Gastrocnemius medialis (tissue), 4 donors: Measurements from ENCODE around the gene PYGB. TPM values are rescaled to one million over a fixed set of nuclear protein-coding genes. Genes with fewer than 3 reads are reported as not detected.
A peak's percentile ranks its signal among the peaks of the same experiment; 100 is the strongest.

Source experiments
- ATAC-seq, 2 donors: fragments of 150-250 bp; one replicate each; pipeline ENCODE4 v1.9.1; 2016
- DNase-seq, 2 donors: peaks; one replicate each; pipeline ENCODE4 v3.0.0-alpha.2; 2019
- H3K27ac ChIP-seq, 4 donors: fragments of 200-600 bp; sonication (generic); 1 replicate in 1 of 4; 2 replicates in 3 of 4; pipeline ENCODE4 v1.5.1; 2016 to 2018; ENCODE audit warnings: mild to moderate bottlenecking in 2 of 4, moderate library complexity in 1 of 4
- H3K27me3 ChIP-seq, 3 donors: fragments of 200-600 bp; sonication (generic) in 2 of 3; 1 replicate in 1 of 3; 2 replicates in 2 of 3; pipeline versions ENCODE4 v1.5.1 to v1.6.0; 2016 to 2019; ENCODE audit warnings: mild to moderate bottlenecking in 1 of 3, moderate library complexity in 1 of 3
- H3K36me3 ChIP-seq, 2 donors: fragments of 200-600 bp; sonication (generic) in 1 of 2; one replicate each; pipeline ENCODE4 v1.5.1; 2017 to 2018
- H3K4me1 ChIP-seq, 2 donors: fragments of 200-600 bp; sonication (generic) in 1 of 2; one replicate each; pipeline ENCODE4 v1.5.1; 2016 to 2017; ENCODE audit warnings: mild to moderate bottlenecking in 2 of 2
- H3K4me3 ChIP-seq, 4 donors: fragments of 200-600 bp; sonication (generic) in 3 of 4; 1 replicate in 1 of 4; 2 replicates in 3 of 4; pipeline ENCODE4 v1.5.1; 2016 to 2019; ENCODE audit warnings: mild to moderate bottlenecking in 2 of 4
- H3K9me3 ChIP-seq, 3 donors: fragments of 200-600 bp; sonication (generic) in 2 of 3; 1 replicate in 1 of 3; 2 replicates in 2 of 3; pipeline ENCODE4 v1.5.1; 2016 to 2019
- CTCF ChIP-seq, 5 experiments: fragments of 450-650 bp in 3 of 5; fragments of 200-600 bp in 2 of 5; sonication (generic) in 2 of 5; IDR thresholded peaks in 4 of 5; conservative IDR thresholded peaks in 1 of 5; 1 replicate in 4 of 5; 2 replicates in 1 of 5; pipeline ENCODE4 v1.5.1; 2016 to 2019; ENCODE audit warnings: antibody characterized with exemption in 5 of 5, mild to moderate bottlenecking in 3 of 5, moderate library complexity in 3 of 5
- POLR2A ChIP-seq, 2 donors: fragments of 450-650 bp; IDR thresholded peaks; one replicate each; pipeline ENCODE4 v1.6.1; 2017; ENCODE audit warnings: antibody characterized with exemption in 2 of 2, mild to moderate bottlenecking in 2 of 2, moderate library complexity in 2 of 2
- in situ Hi-C, 4 donors: fragments of 200-750 bp; cut with MboI; loops; one replicate each; pipeline versions ENCODE4 v1.15.0 to v1.8.0; 2017; ENCODE audit warnings: low sequenced_read_pairs in 4 of 4
- intact Hi-C: fragments of 100-400 bp; cut with DNase I; formaldehyde crosslinking; loops from one replicate; pipeline ENCODE4 v1.15.1; 2023; ENCODE audit warnings: low total_unique reads
- total RNA-seq, 4 donors: library from RNA; depleted of rRNA; stranded (reverse); fragments of >200 nt; gene quantifications; one replicate each; pipeline versions ENCODE4 v1.1.0 to v1.2.3, GENCODE V29; 2016

Gene PYGB
- total RNA-seq, 4 donors from 2014 or later, result 13.6 to 50.7 (median 27.0) TPM

GRCh38 chr20:25306991-25307903 is 59.4 kb downstream of the PYGB start:
- TF ChIP-seq CTCF (IDR thresholded peaks at IDR 0.05 in 4 of 5, conservative IDR thresholded peaks at IDR 0.05 in 1 of 5) (no peak), POLR2A (IDR thresholded peaks at IDR 0.05) (no peak)
- Histone ChIP-seq H3K27me3 (no peaks in the 10 kb centered on the region), H3K36me3 (no peaks in the 10 kb centered on the region), H3K4me3 (no peak overlapping the region), H3K9me3 (no peaks in the 10 kb centered on the region), H3K4me1 (peaks cover 18% of the 10 kb centered on the region in 2 donors), H3K27ac (no peak overlapping the region)
- no peak for DNase-seq
- in situ Hi-C loops (loop anchor here in 1 of 4 donors (10.0 kb wide), 1 partner anchor 88 kb away; the partner anchor contains the start of gene ABHD12), intact Hi-C loops (no loop called here)
- ATAC-seq, result no peak

DNA sequence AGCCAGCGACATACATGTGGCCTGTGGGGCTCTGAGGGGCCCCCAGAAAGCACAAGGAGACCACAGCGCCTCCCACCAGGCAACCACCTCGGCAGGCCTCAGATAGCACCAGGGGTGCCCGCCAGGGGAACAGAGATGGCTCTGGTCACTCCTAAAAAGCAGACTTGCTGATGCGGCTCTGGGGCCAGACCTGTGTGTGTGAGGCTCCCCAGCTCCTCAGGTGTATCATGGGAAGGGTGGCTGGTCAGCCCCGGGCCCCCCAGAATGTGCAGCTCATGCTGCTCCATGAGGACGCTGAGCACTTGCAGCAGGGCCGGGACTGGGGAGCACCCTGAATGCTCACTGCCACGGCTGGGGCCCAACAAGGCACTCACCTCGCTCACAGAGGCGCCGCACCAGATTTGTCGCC is 60.2 kb downstream of the PYGB start:
- no peaks in the 10 kb centered on the region for H3K36me3 ChIP-seq
- no peak for ATAC-seq
- H3K27me3 ChIP-seq, result no peaks in the 10 kb centered on the region

GRCh38 chr20:25308671-25309394 is 60.9 kb downstream of the PYGB start:
- intact Hi-C loops, result no loop called here
- Histone ChIP-seq H3K27me3 (no peaks in the 10 kb centered on the region), H3K9me3 (no peaks in the 10 kb centered on the region), H3K4me3 (no peak overlapping the region), H3K4me1 (peaks cover 18% of the 10 kb centered on the region in 2 donors), H3K36me3 (no peaks in the 10 kb centered on the region), H3K27ac (peak overlapping the region in 1 of 4 donors; percentile 55)
- DNase-seq (peak in 1 of 2 donors; percentile 1), ATAC-seq (no peak)
- TF ChIP-seq CTCF (IDR thresholded peaks at IDR 0.05 in 4 of 5, conservative IDR thresholded peaks at IDR 0.05 in 1 of 5), result no peak
- no peak for TF ChIP-seq POLR2A (IDR thresholded peaks at IDR 0.05)
- in situ Hi-C loops, result loop anchor here in 1 of 4 donors (10.0 kb wide), 1 partner anchor 86 kb away; the partner anchor contains the start of gene ABHD12

More for the DNA sequence above, 60.2 kb downstream of the PYGB start:
- Histone ChIP-seq H3K4me3 (no peak overlapping the region), H3K9me3 (no peaks in the 10 kb centered on the region), H3K27ac (no peak overlapping the region), H3K4me1 (peaks cover 18% of the 10 kb centered on the region in 2 donors)
- TF ChIP-seq POLR2A (IDR thresholded peaks at IDR 0.05) (no peak), CTCF (IDR thresholded peaks at IDR 0.05 in 4 of 5, conservative IDR thresholded peaks at IDR 0.05 in 1 of 5) (no peak)
- in situ Hi-C loops, result loop anchor here in 1 of 4 donors (10.0 kb wide), 1 partner anchor 87 kb away; the partner anchor contains the start of gene ABHD12
- intact Hi-C loops, result no loop called here
- DNase-seq, result no peak

- H3K9me3 ChIP-seq, result no peaks in the 10 kb centered on the region
- H3K27ac ChIP-seq, result peak overlapping the region; percentile 44 to 72 (median 58)
- no peaks in the 10 kb centered on the region for H3K27me3 ChIP-seq
- peak; percentile 6 to 45 for ATAC-seq
- TF ChIP-seq POLR2A (IDR thresholded peaks at IDR 0.05) (no peak), CTCF (IDR thresholded peaks at IDR 0.05 in 4 of 5, conservative IDR thresholded peaks at IDR 0.05 in 1 of 5) (no peak)
- intact Hi-C loops (loop anchor here (1.0 kb wide), 1 partner anchor 90 kb away; no protein-coding TSS in a partner anchor), in situ Hi-C loops (loop anchor here in 1 of 4 donors (10.0 kb wide), 1 partner anchor 85 kb away; the partner anchor contains the start of gene ABHD12)
- peaks cover 18% of the 10 kb centered on the region in 2 donors for H3K4me1 ChIP-seq
- H3K4me3 ChIP-seq, result no peak overlapping the region
- no peaks in the 10 kb centered on the region for H3K36me3 ChIP-seq
- DNase-seq, result peak; percentile 6 to 59
Observed at GRCh38 chr20:25309395-25310267, 61.7 kb downstream of the PYGB start.
